Left hindlimb (tissue), 1 donor: ENCODE results near the gene RHBDL3.

Source experiments
- DNase-seq: peaks from one replicate; pipeline ENCODE4 v3.0.0-alpha.2; 2018

The RHBDL3 gene

GRCh38 chr17:32266389-32267301, 1.0 kb downstream of the RHBDL3 start:
- no peak for DNase-seq

GRCh38 chr17:32267690-32268205, 2.1 kb downstream of the RHBDL3 start:
- DNase-seq = no peak

- DNase-seq = no peak
Measured at GRCh38 chr17:32268734-32269288, 3.2 kb downstream of the RHBDL3 start.

GRCh38 chr17:32269377-32269776, 3.7 kb downstream of the RHBDL3 start:
- DNase-seq = no peak

- no peak for DNase-seq
Measured at GRCh38 chr17:32271844-32272243, 6.2 kb downstream of the RHBDL3 start.

GRCh38 chr17:32274101-32274500, 8.5 kb downstream of the RHBDL3 start:
- DNase-seq = no peak

- no peak for DNase-seq
Measured at GRCh38 chr17:32274643-32275042, 9.0 kb downstream of the RHBDL3 start.

GRCh38 chr17:32275060-32276042, 9.7 kb downstream of the RHBDL3 start:
- peak; percentile 50 for DNase-seq

- DNase-seq = no peak
Measured at GRCh38 chr17:32276171-32276601, 10.6 kb downstream of the RHBDL3 start.

- DNase-seq = peak; percentile 54
Measured at GRCh38 chr17:32277284-32277683, 11.7 kb downstream of the RHBDL3 start.

- no peak for DNase-seq
Measured at GRCh38 chr17:32278815-32279214, 13.2 kb downstream of the RHBDL3 start.

- no peak for DNase-seq
Measured at GRCh38 chr17:32279891-32280716, 14.5 kb downstream of the RHBDL3 start.

- no peak for DNase-seq
Measured at GRCh38 chr17:32281011-32281451, 15.4 kb downstream of the RHBDL3 start.

GRCh38 chr17:32283745-32284201, 18.1 kb downstream of the RHBDL3 start:
- DNase-seq = no peak

GRCh38 chr17:32285306-32285705, 19.7 kb downstream of the RHBDL3 start:
- no peak for DNase-seq

GRCh38 chr17:32285746-32286517, 20.3 kb downstream of the RHBDL3 start:
- no peak for DNase-seq

GRCh38 chr17:32286518-32286900, 20.9 kb downstream of the RHBDL3 start:
- no peak for DNase-seq

- no peak for DNase-seq
Measured at GRCh38 chr17:32287804-32288511, 22.3 kb downstream of the RHBDL3 start.

- DNase-seq = no peak
Measured at GRCh38 chr17:32288615-32289014, 23.0 kb downstream of the RHBDL3 start.

- no peak for DNase-seq
Measured at GRCh38 chr17:32289471-32290070, 23.9 kb downstream of the RHBDL3 start.
